ENCODE measurements around the gene TMEM128.
"Not testable (repeated sequence)": the region's sequence is repeated elsewhere in the genome, so short reads cannot be mapped to it uniquely, and the experiment has no call there.

TMEM128 gene

GRCh38 chr4:4188557-4188956 lies 59.5 kb downstream of the TMEM128 start:
- ATAC-seq, DNase-seq: not testable (repeated sequence)

Data from stimulated activated naive CD8-positive, alpha-beta T cell treated with anti-CD3 and anti-CD28 coated beads, Interleukin-15, Interleukin-2, amounts not matched to agents 100 U/mL and 50 U/mL, for 24 hours (primary cell).